ENCODE results near the gene GRIK5. TPM values are rescaled to one million over a fixed set of nuclear protein-coding genes. Genes with fewer than 3 reads are reported as not detected.
A peak's percentile ranks its signal among the peaks of the same experiment; 100 is the strongest.

The GRIK5 gene
- total and polyA plus RNA-seq, 2 of the 8 experiments (the other 6 are each of a cell fraction or from before 2014, with no cell fraction given), result 17.8 to 42.9 TPM

DNA sequence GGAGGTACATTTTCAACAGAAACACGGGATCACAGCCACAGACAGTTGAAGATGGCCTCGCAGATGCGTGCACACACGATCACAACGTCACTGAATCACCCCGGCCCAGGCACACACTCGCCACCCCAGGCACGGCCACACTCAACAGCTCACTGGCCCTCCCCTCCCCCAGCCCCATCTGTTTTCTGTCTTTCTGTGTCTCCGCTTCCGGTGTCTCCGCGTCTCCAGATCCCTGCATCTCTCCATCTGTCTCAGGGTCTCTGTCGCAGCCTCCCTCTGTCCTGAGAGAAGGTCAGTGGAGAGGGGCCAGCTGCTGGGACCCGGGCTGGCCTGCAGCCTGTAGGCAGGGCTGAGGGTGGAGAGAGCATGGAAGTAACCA is 72.2 kb downstream of the GRIK5 start:
- H4K91ac ChIP-seq (replicated peaks; ENCODE audit: insufficient read length, low read length), result no peak overlapping the region
- TF ChIP-seq POLR2AphosphoS5 (IDR thresholded peaks at IDR 0.05; ENCODE audit: low read depth, low read length) (0 out of 2 replicates have a peak, but pooled peaks have one; percentile 19), GTF2F1 (IDR thresholded peaks at IDR 0.05; ENCODE audit: borderline replicate concordance, low read depth, low read length) (no peak), RBBP5 (IDR thresholded peaks at IDR 0.05; ENCODE audit: borderline replicate concordance, low read depth, low read length) (0 out of 2 replicates have a peak, but pooled peaks have one; percentile 22)
- peaks cover 0 to 23% (median 11%) of the 10 kb centered on the region in 4 experiments; a peak in 6 of 7 replicates for H3K4me1 ChIP-seq (replicated peaks in 1 of 4; ENCODE audit: control insufficient read depth in 3 of 4, insufficient read depth in 4 of 4, low read length in 3 of 4)
- peak overlapping the region in 2 of 4 experiments; percentile 29 to 46; a peak in 6 of 8 replicates for H3K4me3 ChIP-seq (ENCODE audit: extremely low read depth in 1 of 4, insufficient read depth in 2 of 4, low read depth in 3 of 4, low read length in 4 of 4)
- FAIRE-seq, result no peak
- H3K27ac ChIP-seq (ENCODE audit: low read depth, low read length), result no peak overlapping the region
- peaks cover 9 to 21% of the 10 kb centered on the region in 2 experiments for H4K20me1 ChIP-seq (replicated peaks in 1 of 2; ENCODE audit: control insufficient read depth in 1 of 2, insufficient read depth in 2 of 2, low read length in 2 of 2)
- no peak overlapping the region for H3K56ac ChIP-seq (replicated peaks; ENCODE audit: insufficient read length, low read depth, low read length)
- POLR2A ChIA-PET (ENCODE audit: partially characterized antibody), result interaction anchor here (0.8 to 1.1 kb wide), 3 partner anchors 14 to 86 kb away, joined by 3 to 5 read pairs (median 3); no protein-coding TSS in a partner anchor
- peak in 1 of 2 experiments; percentile 70 for DNase-seq (ENCODE audit: low read depth in 1 of 2, low spot score in 2 of 2)
- H2BK120ac ChIP-seq (replicated peaks; ENCODE audit: low read depth, low read length), result no peak overlapping the region
- CTCF ChIA-PET (ENCODE audit: partially characterized antibody), result interaction anchor here (1.6 to 1.9 kb wide), 3 partner anchors 26 to 37 kb away, joined by 5 to 10 read pairs (median 7); no protein-coding TSS in a partner anchor
- H4K8ac ChIP-seq (ENCODE audit: extremely low read depth, insufficient read depth, low read length), result no peak overlapping the region
- 10% methylated on average over 14 of the region's 14 CpGs; no CpG with 5 or more reads in 1 of the 2 experiments for WGBS, 2 experiments (ENCODE audit: extremely low coverage in 1 of 2, insufficient coverage in 1 of 2, insufficient read length in 1 of 2, insufficient replicate concordance in 2 of 2, low coverage in 1 of 2, low lambda C conversion rate in 2 of 2, missing lambda C conversion rate in 1 of 2)
- H3K9ac ChIP-seq (replicated peaks in 1 of 4; ENCODE audit: extremely low read depth in 1 of 4, low read depth in 3 of 4, low read length in 3 of 4), result no peak overlapping the region
- no peak overlapping the region for H3K14ac ChIP-seq (ENCODE audit: insufficient read length)
- H3K23me2 ChIP-seq (ENCODE audit: low read depth, low read length), result peaks cover 19% of the 10 kb centered on the region; the same call in 1 of the 2 replicates
- H2BK5ac ChIP-seq (ENCODE audit: low read depth, low read length), result no peak overlapping the region
- no peak overlapping the region; the same call in 1 of the 2 replicates for H3K18ac ChIP-seq (ENCODE audit: extremely low read depth, low read length)
- peaks cover 13 to 71% (median 60%) of the 10 kb centered on the region in 4 experiments for H3K27me3 ChIP-seq (replicated peaks in 1 of 4; ENCODE audit: control insufficient read depth in 3 of 4, extremely low read depth in 1 of 4, insufficient read depth in 3 of 4, low read length in 3 of 4)
- no peak overlapping the region for H2AFZ ChIP-seq (ENCODE audit: low read length)
- H4K5ac ChIP-seq (ENCODE audit: insufficient read length, low read depth, low read length), result no peak overlapping the region
- no peaks in the 10 kb centered on the region for H3K9me3 ChIP-seq (ENCODE audit: insufficient read depth in 2 of 2, low read depth in 1 of 2, low read length in 1 of 2)
- H3K79me2 ChIP-seq (ENCODE audit: control insufficient read depth in 1 of 2, insufficient read depth in 2 of 2, low read length in 2 of 2), result no peaks in the 10 kb centered on the region
- H3K36me3 ChIP-seq (ENCODE audit: control insufficient read depth in 2 of 4, insufficient read depth in 4 of 4, low read length in 3 of 4), result no peaks in the 10 kb centered on the region; a peak in 1 of 8 replicates
- no peak overlapping the region for H3K4ac ChIP-seq (replicated peaks; ENCODE audit: insufficient read length, low read depth, low read length)
- no peak overlapping the region for H2AK5ac ChIP-seq (ENCODE audit: low read depth, low read length)
- no peak overlapping the region for H2BK20ac ChIP-seq (ENCODE audit: low read length)
- H3K4me2 ChIP-seq (ENCODE audit: insufficient read depth in 1 of 2, low read depth in 2 of 2, low read length in 2 of 2), result peak overlapping the region; percentile 78 to 79
- H2BK15ac ChIP-seq (ENCODE audit: low read length), result 0 out of 2 replicates have a peak overlapping the region, but pooled peaks have one; percentile 61
- no peak overlapping the region for H3K23ac ChIP-seq (ENCODE audit: insufficient read length)
- no peaks in the 10 kb centered on the region for H3K79me1 ChIP-seq (ENCODE audit: low read depth, low read length)
- peak overlapping the region; percentile 87; the same call in 1 of the 2 replicates for H2BK12ac ChIP-seq (ENCODE audit: low read depth, low read length)
